ACC112 (cell line): ENCODE measurements around the gene EPO.
"Not testable (repeated sequence)": the region's sequence is repeated elsewhere in the genome, so short reads cannot be mapped to it uniquely, and the experiment has no call there.

Source experiments
- H2AFZ ChIP-seq: fragments of 200-600 bp; sonication (generic); one replicate; pipeline ENCODE4 v1.6.0; 2017; ENCODE audit warnings: antibody characterized with exemption, low read length; ENCODE audit not compliant: unreplicated experiment
- H3K27ac ChIP-seq: fragments of 200-600 bp; sonication (generic); 2 replicates; pipeline ENCODE4 v1.5.1; 2014; ENCODE audit warnings: low read depth, mild to moderate bottlenecking, antibody characterized with exemption, low read length, moderate library complexity
- H3K27me3 ChIP-seq: fragments of 200-600 bp; sonication (generic); 2 replicates; pipeline ENCODE4 v1.6.1; 2014; ENCODE audit warnings: mild to moderate bottlenecking, antibody characterized with exemption, low read length, moderate library complexity, mixed read lengths; ENCODE audit not compliant: insufficient read depth
- H3K36me3 ChIP-seq: fragments of 200-600 bp; sonication (generic); 2 replicates; pipeline ENCODE4 v1.6.1; 2016; ENCODE audit warnings: mild to moderate bottlenecking, antibody characterized with exemption, low read length, moderate library complexity, mixed read lengths; ENCODE audit not compliant: insufficient read depth
- H3K4me1 ChIP-seq: fragments of 200-600 bp; sonication (generic); one replicate; pipeline ENCODE4 v1.6.1; 2016; ENCODE audit warnings: low read length, mixed read lengths; ENCODE audit not compliant: insufficient read depth, unreplicated experiment, control insufficient read depth
- H3K4me3 ChIP-seq: fragments of 200-600 bp; sonication (generic); 2 replicates; pipeline ENCODE4 v1.5.1; 2014; ENCODE audit warnings: mild to moderate bottlenecking, low read depth, low read length
- H3K79me2 ChIP-seq: fragments of 200-600 bp; sonication (generic); one replicate; pipeline ENCODE4 v1.6.0; 2016; ENCODE audit warnings: low read length; ENCODE audit not compliant: control insufficient read depth, unreplicated experiment, insufficient read depth

EPO gene

DNA sequence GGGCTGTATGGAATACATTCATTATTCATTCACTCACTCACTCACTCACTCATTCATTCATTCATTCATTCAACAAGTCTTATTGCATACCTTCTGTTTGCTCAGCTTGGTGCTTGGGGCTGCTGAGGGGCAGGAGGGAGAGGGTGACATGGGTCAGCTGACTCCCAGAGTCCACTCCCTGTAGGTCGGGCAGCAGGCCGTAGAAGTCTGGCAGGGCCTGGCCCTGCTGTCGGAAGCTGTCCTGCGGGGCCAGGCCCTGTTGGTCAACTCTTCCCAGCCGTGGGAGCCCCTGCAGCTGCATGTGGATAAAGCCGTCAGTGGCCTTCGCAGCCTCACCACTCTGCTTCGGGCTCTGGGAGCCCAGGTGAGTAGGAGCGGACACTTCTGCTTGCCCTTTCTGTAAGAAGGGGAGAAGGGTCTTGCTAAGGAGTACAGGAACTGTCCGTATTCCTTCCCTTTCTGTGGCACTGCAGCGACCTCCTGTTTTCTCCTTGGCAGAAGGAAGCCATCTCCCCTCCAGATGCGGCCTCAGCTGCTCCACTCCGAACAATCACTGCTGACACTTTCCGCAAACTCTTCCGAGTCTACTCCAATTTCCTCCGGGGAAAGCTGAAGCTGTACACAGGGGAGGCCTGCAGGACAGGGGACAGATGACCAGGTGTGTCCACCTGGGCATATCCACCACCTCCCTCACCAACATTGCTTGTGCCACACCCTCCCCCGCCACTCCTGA lies 2.4 kb downstream of the EPO start:
- H2AFZ ChIP-seq = no peak overlapping the region
- H3K4me1 ChIP-seq = peaks cover 6% of the 10 kb centered on the region
- no peaks in the 10 kb centered on the region for H3K36me3 ChIP-seq
- H3K4me3 ChIP-seq = no peak overlapping the region
- H3K27ac ChIP-seq = no peak overlapping the region
- peaks cover 29% of the 10 kb centered on the region for H3K27me3 ChIP-seq
- no peaks in the 10 kb centered on the region for H3K79me2 ChIP-seq

DNA sequence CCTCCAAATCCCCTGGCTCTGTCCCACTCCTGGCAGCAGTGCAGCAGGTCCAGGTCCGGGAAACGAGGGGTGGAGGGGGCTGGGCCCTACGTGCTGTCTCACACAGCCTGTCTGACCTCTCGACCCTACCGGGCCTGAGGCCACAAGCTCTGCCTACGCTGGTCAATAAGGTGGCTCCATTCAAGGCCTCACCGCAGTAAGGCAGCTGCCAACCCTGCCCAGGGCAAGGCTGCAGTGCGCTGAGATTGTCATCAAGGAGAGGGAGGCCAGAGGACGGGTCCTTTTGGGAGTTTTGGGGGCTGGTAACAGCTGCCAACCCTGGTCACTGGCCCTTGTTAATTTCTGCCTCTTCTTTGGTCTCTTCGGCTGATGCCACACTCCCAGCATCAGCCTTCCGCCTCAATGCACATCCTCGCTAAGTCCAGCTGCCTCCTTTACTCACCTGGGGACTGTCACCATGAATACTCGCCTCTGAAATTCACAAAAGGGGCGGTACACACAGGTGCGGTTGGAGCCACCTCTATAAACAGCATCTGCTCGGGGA lies 3.5 kb downstream of the EPO start:
- no peaks in the 10 kb centered on the region for H3K36me3 ChIP-seq
- no peak overlapping the region for H2AFZ ChIP-seq
- peaks cover 29% of the 10 kb centered on the region for H3K27me3 ChIP-seq
- H3K27ac ChIP-seq = no peak overlapping the region
- no peak overlapping the region for H3K4me3 ChIP-seq
- peaks cover 6% of the 10 kb centered on the region for H3K4me1 ChIP-seq
- H3K79me2 ChIP-seq = no peaks in the 10 kb centered on the region

DNA sequence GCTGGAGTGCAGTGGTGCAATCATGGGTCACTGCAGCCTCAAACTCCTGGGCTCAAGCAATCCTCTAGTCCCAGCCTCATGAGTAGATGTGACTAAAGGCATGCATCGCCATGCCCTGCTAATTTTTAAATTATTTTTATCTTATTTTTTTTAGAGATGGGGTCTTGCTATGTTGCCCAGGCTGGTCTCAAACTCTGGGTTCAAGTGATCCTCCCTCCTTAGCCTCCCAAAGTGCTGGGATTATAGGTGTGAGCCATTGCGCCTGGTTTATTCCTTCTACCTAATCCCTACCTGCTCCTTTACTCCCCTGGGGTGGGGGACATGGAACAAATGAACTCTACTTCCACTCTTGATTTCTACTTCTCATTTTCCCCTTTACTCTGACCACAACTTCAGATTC lies 4.1 kb downstream of the EPO start:
- H3K79me2 ChIP-seq = not testable (repeated sequence)

GRCh38 chr7:100726996-100727761 lies 6.9 kb downstream of the EPO start:
- no peak overlapping the region for H2AFZ ChIP-seq
- H3K27ac ChIP-seq = no peak overlapping the region
- H3K4me1 ChIP-seq = peaks cover 6% of the 10 kb centered on the region
- no peaks in the 10 kb centered on the region for H3K36me3 ChIP-seq
- H3K4me3 ChIP-seq = no peak overlapping the region
- H3K79me2 ChIP-seq = no peaks in the 10 kb centered on the region
- peaks cover 3% of the 10 kb centered on the region; the same call in 1 of the 2 replicates for H3K27me3 ChIP-seq

More for the DNA sequence above, 4.1 kb downstream of the EPO start:
- not testable (repeated sequence) for H3K4me3 ChIP-seq, H3K36me3 ChIP-seq, H3K4me1 ChIP-seq, H2AFZ ChIP-seq, H3K27ac ChIP-seq
- peaks cover 29% of the 10 kb centered on the region for H3K27me3 ChIP-seq

DNA sequence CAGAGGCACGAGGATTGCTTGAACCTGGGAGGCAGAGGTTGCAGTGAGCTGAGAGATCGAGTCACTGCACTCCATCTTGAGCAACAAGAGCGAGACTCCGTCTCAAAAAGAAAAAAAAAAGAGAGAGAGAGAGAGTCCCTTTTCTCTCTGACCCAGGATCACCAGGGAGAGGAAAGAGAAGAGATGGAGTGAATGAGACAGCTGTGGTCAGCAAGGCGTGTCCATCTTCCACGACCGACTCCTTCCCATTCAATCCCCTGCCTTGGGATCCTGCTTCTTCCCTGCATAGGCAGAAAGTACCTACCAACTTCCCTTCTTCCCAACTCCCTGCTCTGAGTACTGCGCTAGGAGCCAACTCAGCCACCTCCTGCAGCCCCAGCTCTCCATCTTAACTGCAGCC lies 7.9 kb downstream of the EPO start:
- Histone ChIP-seq H3K4me3 (no peak overlapping the region), H2AFZ (no peak overlapping the region), H3K36me3 (no peaks in the 10 kb centered on the region)

DNA sequence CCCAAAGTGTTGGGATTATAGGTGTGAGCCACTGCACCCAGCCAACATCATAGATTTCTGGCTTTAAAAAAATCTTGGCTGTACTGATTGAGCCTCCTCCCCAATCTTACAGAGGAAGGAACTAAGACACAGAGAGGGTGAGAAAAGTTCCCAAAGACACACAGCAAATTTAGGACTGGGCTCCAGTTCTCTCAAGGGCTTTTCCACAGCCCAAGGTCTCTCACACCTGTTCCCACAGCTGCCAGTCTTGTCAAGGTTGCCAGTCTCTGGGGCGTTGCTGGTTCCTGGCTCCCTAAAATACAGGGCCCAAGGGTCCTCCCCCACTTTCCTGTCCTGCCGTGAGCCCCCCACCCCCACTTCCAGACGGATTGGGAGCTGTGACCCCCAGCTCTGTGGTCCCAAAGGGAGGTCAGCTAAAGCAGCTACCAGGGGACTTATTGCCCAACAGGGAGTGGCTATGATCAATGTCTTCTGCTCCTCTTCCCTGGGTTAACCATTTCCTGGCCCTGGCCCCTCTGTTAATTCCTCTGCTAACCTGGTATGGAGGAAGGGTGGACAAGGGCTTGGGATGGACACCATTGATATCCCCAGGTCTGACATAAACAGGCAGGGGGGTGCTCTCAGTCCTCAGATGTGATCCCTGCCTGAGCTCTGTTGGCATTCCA lies 10.0 kb downstream of the EPO start:
- H3K27me3 ChIP-seq = no peaks in the 10 kb centered on the region; the same call in 1 of the 2 replicates
- no peak overlapping the region for H3K27ac ChIP-seq
- H3K79me2 ChIP-seq = no peaks in the 10 kb centered on the region
- peaks cover 6% of the 10 kb centered on the region for H3K4me1 ChIP-seq
- H2AFZ ChIP-seq = no peak overlapping the region
- no peak overlapping the region for H3K4me3 ChIP-seq
- no peaks in the 10 kb centered on the region for H3K36me3 ChIP-seq

More for the DNA sequence above, 7.9 kb downstream of the EPO start:
- Histone ChIP-seq H3K27ac (no peak overlapping the region), H3K79me2 (no peaks in the 10 kb centered on the region), H3K27me3 (no peaks in the 10 kb centered on the region), H3K4me1 (peaks cover 6% of the 10 kb centered on the region)

DNA sequence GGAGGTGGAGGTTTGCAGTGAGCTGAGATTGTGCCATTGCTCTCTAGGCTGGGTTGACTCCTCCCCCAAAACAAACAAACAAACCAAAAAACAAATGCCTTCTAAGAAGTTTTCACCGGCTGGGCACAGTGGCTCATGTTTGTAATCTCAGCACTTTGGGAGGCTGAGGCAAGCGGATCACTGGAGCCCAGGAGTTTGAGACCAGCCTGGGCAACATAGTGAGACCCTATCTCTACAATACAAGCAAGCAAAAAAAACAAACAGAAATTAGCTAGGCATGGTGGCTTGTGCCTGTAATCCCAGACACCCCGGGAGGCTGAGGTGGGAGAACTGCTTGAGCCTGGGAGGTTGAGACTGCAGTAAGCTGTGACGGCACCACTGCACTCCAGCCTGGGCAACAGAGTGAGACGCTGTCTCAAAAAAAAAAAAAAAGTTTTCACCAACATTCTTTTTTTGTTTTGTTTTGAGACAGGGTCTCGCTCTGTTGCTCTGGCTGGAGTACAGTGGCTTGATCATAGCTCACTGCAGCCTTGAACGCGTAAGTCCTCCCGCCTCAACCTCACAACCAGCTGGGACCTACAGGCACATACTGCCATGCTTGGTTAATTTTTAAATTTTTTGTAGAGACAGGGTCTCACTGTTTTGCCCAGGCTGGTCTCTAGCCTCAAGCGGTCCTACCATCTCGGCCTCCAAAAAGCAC lies 11.8 kb downstream of the EPO start:
- Histone ChIP-seq H2AFZ (no peak overlapping the region), H3K27ac (no peak overlapping the region), H3K4me1 (peaks cover 2% of the 10 kb centered on the region), H3K36me3 (no peaks in the 10 kb centered on the region), H3K79me2 (no peaks in the 10 kb centered on the region), H3K4me3 (no peak overlapping the region), H3K27me3 (no peaks in the 10 kb centered on the region; the same call in 1 of the 2 replicates)

DNA sequence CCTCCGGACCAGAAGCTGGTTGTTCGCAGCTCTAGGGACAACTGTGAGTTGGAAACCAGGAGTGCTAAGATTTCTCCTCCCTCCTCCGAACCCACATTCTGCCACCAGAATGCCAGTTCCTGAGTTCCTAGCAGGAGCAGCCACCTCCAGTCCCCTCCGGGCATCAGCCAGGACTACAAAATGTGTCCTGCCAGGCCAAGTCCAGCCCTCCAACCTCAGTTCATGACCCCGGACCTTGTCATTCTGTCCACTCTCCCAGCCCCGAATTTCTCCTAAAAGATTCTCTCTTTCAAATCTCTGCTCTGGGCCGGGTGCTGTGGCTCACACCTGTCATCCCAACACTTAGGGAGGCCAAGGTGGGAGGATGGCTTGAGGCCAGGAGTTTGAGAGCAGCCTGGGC lies 15.5 kb downstream of the EPO start:
- H3K27me3 ChIP-seq = no peaks in the 10 kb centered on the region; the same call in 1 of the 2 replicates
- H3K4me3 ChIP-seq = no peak overlapping the region
- H3K27ac ChIP-seq = no peak overlapping the region
- no peaks in the 10 kb centered on the region for H3K79me2 ChIP-seq
- H2AFZ ChIP-seq = no peak overlapping the region
- no peaks in the 10 kb centered on the region for H3K36me3 ChIP-seq
- H3K4me1 ChIP-seq = no peaks in the 10 kb centered on the region

DNA sequence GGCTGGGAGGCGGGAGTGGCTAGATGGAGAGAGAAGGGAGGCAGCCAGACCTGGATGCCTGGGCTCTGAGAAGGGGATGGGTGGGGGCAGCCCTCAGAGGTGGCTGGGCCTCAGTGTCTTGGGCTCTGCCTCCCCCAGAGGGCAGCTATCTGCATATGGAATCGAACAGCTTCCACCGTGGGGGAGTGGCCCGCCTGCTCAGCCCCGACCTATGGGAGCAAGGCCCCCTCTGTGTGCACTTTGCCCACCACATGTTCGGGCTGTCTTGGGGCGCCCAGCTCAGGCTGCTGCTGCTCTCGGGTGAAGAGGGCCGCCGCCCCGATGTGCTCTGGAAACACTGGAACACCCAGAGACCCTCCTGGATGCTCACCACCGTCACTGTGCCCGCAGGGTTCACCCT lies 16.4 kb downstream of the EPO start:
- no peaks in the 10 kb centered on the region; the same call in 1 of the 2 replicates for H3K27me3 ChIP-seq
- no peaks in the 10 kb centered on the region for H3K4me1 ChIP-seq
- no peaks in the 10 kb centered on the region for H3K79me2 ChIP-seq
- no peak overlapping the region for H3K27ac ChIP-seq
- H2AFZ ChIP-seq = no peak overlapping the region
- H3K4me3 ChIP-seq = no peak overlapping the region
- no peaks in the 10 kb centered on the region for H3K36me3 ChIP-seq

GRCh38 chr7:100739934-100740333 lies 19.7 kb downstream of the EPO start:
- no peak overlapping the region for H2AFZ ChIP-seq
- no peaks in the 10 kb centered on the region for H3K36me3 ChIP-seq
- H3K79me2 ChIP-seq = no peaks in the 10 kb centered on the region
- H3K27me3 ChIP-seq = no peaks in the 10 kb centered on the region
- no peaks in the 10 kb centered on the region for H3K4me1 ChIP-seq
- H3K4me3 ChIP-seq = no peak overlapping the region
- no peak overlapping the region for H3K27ac ChIP-seq
